Stimulated activated CD8-positive, alpha-beta memory T cell treated with anti-CD3 and anti-CD28 coated beads, Interleukin-4, amount 100 ng/mL, for 4 hours (primary cell): ENCODE measurements around the gene MAPKAPK3.
"Not testable (repeated sequence)": the region's sequence is repeated elsewhere in the genome, so short reads cannot be mapped to it uniquely, and the experiment has no call there.

Experiments used
- DNase-seq, 2 donors: peaks; one replicate each; pipeline ENCODE4 v3.0.0-alpha.2; 2020; ENCODE audit warnings: low read depth in 2 of 2, low spot score in 1 of 2

The MAPKAPK3 gene

GRCh38 chr3:50687916-50688315 is 71.0 kb downstream of the MAPKAPK3 start:
- DNase-seq = no peak

- DNase-seq = not testable (repeated sequence)
These were observed 71.7 kb downstream of the MAPKAPK3 start for GRCh38 chr3:50688602-50689001.

GRCh38 chr3:50689558-50689957 is 72.6 kb downstream of the MAPKAPK3 start:
- no peak for DNase-seq

GRCh38 chr3:50695031-50695430 is 78.1 kb downstream of the MAPKAPK3 start:
- no peak for DNase-seq

- no peak for DNase-seq
These were observed 79.3 kb downstream of the MAPKAPK3 start for GRCh38 chr3:50696276-50696675.

- no peak for DNase-seq
These were observed 81.3 kb downstream of the MAPKAPK3 start for GRCh38 chr3:50698269-50698668.
